Measurements from ENCODE around the gene KLB.
"Not testable (repeated sequence)": the region's sequence is repeated elsewhere in the genome, so short reads cannot be mapped to it uniquely, and the experiment has no call there.

KLB gene

GRCh38 chr4:39425297-39425696 is 18.6 kb downstream of the KLB start:
- DNase-seq (ENCODE audit: extremely low read depth in 1 of 2, low read depth in 1 of 2): not testable (repeated sequence)

GRCh38 chr4:39426728-39427127 is 20.0 kb downstream of the KLB start:
- no peak for DNase-seq (ENCODE audit: extremely low read depth in 1 of 2, low read depth in 1 of 2)

DNA sequence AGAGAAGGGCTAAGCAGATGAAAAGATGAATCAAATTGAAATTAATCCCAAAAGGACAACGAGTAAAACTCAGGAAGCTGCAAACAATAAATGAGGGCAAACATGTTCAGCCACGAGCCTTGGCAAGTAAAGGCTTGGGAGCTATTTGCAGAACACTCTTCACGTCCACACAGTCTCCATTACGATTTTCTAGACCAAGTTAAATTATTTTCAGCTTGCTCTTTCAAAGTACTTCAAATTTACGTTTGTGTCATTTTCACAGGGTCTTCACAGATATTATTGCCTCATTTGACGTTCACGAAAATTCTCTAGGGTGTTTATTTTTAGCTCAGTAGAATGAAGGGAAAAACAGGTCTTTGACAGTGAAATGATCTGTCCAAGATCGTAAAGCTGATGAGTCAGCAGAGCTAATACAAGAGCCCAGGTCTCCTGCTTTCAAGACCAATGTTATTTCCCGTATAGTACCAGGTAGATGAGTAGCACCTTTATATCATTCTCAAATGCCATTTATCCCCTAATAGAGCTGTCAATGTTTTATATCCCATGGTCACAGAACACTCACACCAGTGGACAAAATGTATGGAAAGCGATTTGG is 20.9 kb downstream of the KLB start:
- no peak for DNase-seq (ENCODE audit: extremely low read depth in 1 of 2, low read depth in 1 of 2)

DNA sequence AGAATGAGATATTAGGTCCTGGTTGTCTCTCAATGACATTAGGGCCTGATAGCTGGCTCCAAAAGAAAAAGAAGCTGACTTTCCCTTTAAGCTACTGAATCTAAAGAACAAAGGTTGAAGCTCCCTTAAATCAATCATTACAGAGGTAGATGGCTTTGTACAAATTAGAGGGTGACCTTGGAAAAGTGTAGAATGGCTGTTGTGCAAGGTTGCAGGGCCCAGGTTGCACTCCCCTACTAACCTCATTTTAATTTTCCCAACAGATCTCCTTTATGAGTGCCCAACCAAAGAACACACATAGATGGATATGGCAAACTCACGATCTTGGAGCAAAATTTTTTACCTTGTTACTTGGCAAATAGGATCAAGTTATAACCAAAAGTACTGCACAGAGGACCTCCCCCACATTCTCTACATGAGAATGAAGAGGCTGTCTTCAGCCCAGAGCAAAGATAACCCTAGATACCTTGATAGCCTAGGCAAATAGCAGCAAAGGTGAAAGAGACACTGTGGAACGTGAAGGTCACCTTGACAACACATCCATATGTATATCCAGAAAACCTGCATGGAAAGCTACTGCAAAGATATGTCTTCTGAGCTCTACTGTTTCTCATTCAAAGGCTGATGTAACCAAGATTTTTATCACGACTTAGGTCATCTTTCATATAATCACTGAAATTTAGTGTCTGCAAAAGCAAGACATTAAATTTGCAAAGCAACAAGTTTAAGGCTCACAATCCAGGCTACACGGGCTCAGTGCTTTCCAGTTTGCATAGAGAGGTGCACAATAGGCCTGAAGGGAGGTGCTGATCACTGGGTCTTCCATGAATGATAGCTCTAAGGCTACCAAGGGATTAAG is 23.0 kb downstream of the KLB start:
- no peak for DNase-seq (ENCODE audit: extremely low read depth in 1 of 2, low read depth in 1 of 2)

DNA sequence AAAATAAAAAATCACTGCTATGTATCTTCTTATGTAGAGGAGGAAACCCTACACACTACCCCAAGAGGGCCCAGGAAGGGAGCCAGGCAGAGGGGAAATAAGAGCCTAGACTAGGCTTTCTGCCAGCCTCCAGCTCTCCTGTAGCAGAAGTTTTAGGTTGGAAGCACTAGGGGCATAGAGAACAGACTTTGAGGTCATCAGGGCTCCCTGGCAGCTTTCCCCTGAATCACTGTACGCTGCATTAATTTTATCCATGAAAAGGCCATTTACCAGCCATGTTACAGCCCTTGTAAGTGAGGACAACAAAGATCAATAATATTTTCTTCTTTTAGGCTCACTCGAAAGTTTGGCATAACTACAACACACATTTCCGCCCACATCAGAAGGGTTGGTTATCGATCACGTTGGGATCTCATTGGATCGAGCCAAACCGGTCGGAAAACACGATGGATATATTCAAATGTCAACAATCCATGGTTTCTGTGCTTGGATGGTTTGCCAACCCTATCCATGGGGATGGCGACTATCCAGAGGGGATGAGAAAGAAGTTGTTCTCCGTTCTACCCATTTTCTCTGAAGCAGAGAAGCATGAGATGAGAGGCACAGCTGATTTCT is 27.3 kb downstream of the KLB start:
- no peak for DNase-seq (ENCODE audit: extremely low read depth in 1 of 2, low read depth in 1 of 2)

DNA sequence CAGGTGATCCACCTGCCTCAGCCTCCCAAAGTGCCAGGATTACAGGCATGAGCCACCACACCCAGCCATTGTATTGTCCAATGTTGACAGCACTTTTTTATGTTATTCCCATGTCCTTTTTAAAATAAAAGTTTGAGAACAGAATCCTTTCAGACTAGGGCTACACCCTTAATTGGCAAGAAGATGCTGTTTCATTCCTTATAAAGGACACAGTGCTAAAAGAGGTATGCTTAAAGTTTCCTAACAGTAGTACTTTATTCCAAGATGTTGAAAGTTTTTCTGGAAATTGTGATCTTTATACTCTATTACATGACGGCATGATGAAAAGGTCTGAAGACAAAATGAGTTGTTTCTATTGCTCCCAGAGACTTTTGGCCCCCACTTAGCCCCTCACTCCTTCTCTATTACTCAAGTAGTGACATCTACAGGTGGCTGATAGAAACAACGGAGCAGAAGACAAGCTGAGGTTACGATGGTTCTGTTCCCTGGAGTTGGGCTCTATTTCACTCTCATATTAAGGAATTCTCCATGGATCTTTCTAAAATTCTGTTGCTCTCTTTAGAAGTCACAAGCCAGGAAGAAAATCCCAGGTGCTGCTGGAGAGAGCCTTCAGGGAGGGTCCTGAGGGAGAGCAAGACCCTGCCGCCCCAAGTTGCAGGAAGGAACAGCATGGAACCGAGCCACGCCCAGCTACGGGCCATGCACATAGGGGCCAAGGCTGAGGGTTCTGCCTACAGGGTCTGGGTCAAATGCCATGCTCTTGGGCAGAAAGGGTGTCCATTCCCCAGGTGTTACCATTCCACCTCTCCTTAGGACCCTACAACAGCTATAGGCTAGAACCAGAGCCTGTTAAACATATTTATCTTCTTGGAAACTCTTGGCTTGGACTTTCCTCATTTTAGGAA is 29.2 kb downstream of the KLB start:
- no peak for DNase-seq (ENCODE audit: extremely low read depth in 1 of 2, low read depth in 1 of 2)

DNA sequence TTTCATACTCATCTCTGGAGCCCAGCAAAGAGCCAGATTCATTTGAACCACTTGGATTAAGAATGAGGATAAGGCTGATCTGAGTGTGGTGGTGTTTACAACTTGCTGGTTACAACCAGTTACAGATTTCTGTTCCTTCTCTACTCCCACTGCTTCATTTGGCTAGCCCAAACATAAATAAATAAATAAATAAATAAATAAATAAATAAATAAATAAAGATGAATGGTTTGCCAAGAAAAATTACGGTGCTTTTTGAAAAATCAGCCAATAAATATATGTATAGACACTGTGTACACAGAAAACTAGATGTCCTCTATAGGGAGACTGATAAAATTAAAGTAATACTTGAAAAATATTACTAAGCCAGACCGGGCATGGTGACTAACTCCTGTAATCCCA is 34.9 kb downstream of the KLB start:
- DNase-seq (ENCODE audit: extremely low read depth in 1 of 2, low read depth in 1 of 2): no peak

GRCh38 chr4:39442998-39443397 is 36.3 kb downstream of the KLB start:
- DNase-seq (ENCODE audit: extremely low read depth in 1 of 2, low read depth in 1 of 2): no peak

GRCh38 chr4:39446483-39446841 is 39.7 kb downstream of the KLB start:
- no peak for DNase-seq (ENCODE audit: extremely low read depth in 1 of 2, low read depth in 1 of 2)

DNA sequence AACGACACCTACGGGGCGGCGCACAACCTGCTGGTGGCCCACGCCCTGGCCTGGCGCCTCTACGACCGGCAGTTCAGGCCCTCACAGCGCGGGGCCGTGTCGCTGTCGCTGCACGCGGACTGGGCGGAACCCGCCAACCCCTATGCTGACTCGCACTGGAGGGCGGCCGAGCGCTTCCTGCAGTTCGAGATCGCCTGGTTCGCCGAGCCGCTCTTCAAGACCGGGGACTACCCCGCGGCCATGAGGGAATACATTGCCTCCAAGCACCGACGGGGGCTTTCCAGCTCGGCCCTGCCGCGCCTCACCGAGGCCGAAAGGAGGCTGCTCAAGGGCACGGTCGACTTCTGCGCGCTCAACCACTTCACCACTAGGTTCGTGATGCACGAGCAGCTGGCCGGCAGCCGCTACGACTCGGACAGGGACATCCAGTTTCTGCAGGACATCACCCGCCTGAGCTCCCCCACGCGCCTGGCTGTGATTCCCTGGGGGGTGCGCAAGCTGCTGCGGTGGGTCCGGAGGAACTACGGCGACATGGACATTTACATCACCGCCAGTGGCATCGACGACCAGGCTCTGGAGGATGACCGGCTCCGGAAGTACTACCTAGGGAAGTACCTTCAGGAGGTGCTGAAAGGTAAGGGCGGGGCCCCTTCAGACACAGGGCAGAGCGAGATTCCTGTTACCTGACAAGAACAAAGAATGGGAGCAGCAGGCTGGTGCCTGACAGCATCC is 40.3 kb downstream of the KLB start:
- peak in 1 of 2 donors; percentile 11 for DNase-seq (ENCODE audit: extremely low read depth in 1 of 2, low read depth in 1 of 2)

DNA sequence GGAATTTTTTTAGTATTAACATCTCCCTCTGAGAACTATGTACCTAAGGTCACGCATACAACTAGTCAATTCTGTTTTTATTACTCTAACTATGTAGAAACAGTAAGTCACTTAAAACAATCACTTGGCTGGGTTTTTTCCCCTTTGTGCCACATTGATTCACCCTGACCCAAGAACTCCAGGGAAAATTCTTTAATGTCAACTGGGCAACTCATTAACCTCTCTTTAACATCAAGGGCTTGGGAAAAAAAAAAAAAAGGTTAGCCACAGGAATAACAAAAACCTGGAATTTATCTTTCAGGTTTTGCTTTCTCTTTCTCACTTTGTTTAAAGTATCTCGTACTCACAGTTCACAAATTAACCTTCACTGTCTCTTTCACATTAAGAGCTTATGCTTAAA is 43.9 kb downstream of the KLB start:
- DNase-seq (ENCODE audit: extremely low read depth in 1 of 2, low read depth in 1 of 2): no peak

GRCh38 chr4:39451423-39452023 is 44.8 kb downstream of the KLB start:
- DNase-seq (ENCODE audit: extremely low read depth in 1 of 2, low read depth in 1 of 2): no peak

- DNase-seq (ENCODE audit: extremely low read depth in 1 of 2, low read depth in 1 of 2): no peak
Observed at GRCh38 chr4:39452153-39452859, 45.6 kb downstream of the KLB start.

DNA sequence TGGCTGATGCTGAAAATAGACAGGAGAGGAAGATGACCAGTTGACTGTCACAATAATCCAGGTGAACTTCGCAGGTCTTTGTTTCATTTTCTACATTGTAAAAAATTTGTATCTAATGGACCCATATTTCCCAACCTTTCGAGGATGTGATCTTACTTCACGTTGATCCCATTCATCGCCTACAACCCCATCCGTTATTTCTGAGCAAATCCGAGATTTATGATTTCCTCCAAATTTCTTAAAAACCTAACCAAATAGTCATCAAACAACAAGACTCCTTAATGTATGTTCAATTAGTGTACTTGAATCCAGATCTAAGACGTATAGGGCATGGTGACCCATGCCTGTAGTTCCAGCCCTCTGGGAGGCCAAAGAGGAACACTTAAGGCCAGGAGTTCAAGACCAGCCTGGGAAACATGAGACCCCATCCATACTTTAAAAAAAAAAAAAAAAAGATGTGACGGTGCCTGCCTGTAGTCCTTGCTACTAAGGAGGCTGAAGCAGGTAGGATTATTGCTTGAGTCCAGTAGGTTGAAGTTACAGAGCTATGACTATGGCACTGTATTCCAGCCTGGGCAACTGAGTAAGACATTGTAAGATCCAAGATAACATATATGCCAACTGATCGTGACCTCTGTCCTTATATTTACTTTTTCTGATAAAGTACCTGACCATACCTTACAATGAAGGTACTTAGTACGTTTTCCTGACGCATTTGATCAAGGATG is 46.3 kb downstream of the KLB start:
- DNase-seq (ENCODE audit: extremely low read depth in 1 of 2, low read depth in 1 of 2): no peak

- DNase-seq (ENCODE audit: extremely low read depth in 1 of 2, low read depth in 1 of 2): no peak
Observed at GRCh38 chr4:39453738-39454137, 47.0 kb downstream of the KLB start.

GRCh38 chr4:39455486-39455885 is 48.8 kb downstream of the KLB start:
- DNase-seq (ENCODE audit: extremely low read depth in 1 of 2, low read depth in 1 of 2): no peak

DNA sequence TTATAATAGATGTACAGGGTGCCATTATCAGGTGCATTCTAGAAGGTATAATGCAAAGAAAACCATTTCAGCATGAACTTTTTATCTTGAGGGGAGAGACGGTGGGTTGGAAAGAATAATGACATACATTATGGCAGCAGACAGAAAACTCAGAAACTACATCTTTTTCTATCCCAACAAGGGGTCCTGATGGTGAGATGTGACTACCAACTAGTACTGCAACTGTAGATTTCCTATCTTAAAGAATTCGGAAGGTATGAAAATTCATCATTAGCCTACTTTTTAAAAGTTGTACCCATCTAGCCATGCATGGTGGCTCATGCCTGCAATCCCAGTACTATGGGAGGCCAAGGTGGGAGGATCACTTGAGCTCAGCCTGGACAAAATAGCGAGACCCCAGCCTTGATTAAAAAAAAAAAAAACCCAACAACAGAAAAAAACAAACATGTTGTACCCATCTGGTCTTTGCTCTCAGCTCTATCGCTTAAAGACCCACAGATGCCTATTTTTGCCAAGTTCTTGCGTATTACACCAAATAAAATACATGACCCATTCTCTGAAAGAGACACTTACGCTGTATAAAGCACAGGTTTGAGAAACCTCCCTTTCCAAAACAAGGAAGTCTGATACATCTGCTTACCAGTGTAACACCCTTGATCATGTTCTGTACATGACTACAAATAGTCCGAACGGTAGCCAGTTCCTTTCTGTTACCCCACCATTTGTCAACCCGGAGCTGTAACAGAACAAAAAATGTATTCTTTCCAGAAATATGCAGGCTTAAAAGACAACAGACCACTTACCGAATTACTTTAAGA is 50.4 kb downstream of the KLB start:
- no peak for DNase-seq (ENCODE audit: extremely low read depth in 1 of 2, low read depth in 1 of 2)

DNA sequence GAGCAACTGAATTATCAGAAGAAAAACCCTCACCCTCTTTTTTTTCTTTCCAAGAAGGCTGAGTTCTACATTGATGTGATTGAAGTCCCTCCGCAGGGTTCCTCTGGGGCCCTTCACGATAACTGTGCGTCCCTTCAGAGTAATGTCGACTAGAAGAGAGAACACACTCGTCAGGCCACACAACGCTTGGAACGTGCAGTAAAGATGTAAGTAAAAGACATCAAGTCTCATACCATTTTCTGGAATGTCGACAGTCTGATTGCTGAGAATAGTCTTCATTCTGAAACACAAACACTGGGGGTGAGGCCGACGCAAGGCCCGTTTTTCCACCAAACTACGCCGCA is 51.4 kb downstream of the KLB start:
- not testable (repeated sequence) for DNase-seq (ENCODE audit: extremely low read depth in 1 of 2, low read depth in 1 of 2)
